DOHH2 (cell line): ENCODE measurements around the gene SBNO2.
A peak's percentile ranks its signal among the peaks of the same experiment; 100 is the strongest.

ENCODE experiments used
- H3F3A ChIP-seq: fragments of 200-600 bp; sonication (generic), shearing (Covaris generic); 2 replicates; pipeline ENCODE4 v1.6.0; 2016; ENCODE audit warnings: antibody characterized with exemption, mild to moderate bottlenecking; ENCODE audit not compliant: control insufficient read depth, insufficient read depth
- H3K27ac ChIP-seq: fragments of 200-600 bp; sonication (generic); 2 replicates; pipeline ENCODE4 v1.5.1; 2014; ENCODE audit warnings: low read depth, mild to moderate bottlenecking, low read length, moderate library complexity
- H3K27me3 ChIP-seq: fragments of 200-600 bp; sonication (generic); 2 replicates; pipeline ENCODE4 v1.6.1; 2014; ENCODE audit warnings: mild to moderate bottlenecking, low read length, mixed read lengths; ENCODE audit not compliant: control insufficient read depth
- H3K36me3 ChIP-seq: fragments of 200-600 bp; sonication (generic); 2 replicates; pipeline ENCODE4 v1.6.1; 2014; ENCODE audit warnings: mild to moderate bottlenecking, low read length, moderate library complexity, mixed read lengths; ENCODE audit not compliant: control insufficient read depth
- H3K4me1 ChIP-seq: fragments of 200-600 bp; sonication (generic); 2 replicates; pipeline ENCODE4 v1.6.1; 2014; ENCODE audit warnings: mild to moderate bottlenecking, low read length, mixed read lengths; ENCODE audit not compliant: control insufficient read depth
- H3K4me2 ChIP-seq: fragments of 200-600 bp; sonication (generic); 2 replicates; pipeline ENCODE4 v1.6.0; 2014; ENCODE audit warnings: mild to moderate bottlenecking, low read length, moderate library complexity
- H3K4me3 ChIP-seq: fragments of 200-600 bp; sonication (generic); 2 replicates; pipeline ENCODE4 v1.5.1; 2014; ENCODE audit warnings: mild to moderate bottlenecking, low read length, mixed read lengths
- H3K79me2 ChIP-seq: fragments of 200-600 bp; sonication (generic); 2 replicates; pipeline ENCODE4 v1.6.1; 2014; ENCODE audit warnings: mild to moderate bottlenecking, low read length, mixed read lengths; ENCODE audit not compliant: control insufficient read depth
- H3K9me2 ChIP-seq: fragments of 200-600 bp; sonication (generic); replicated peaks from 2 replicates; pipeline ENCODE4 v1.6.1; 2014; ENCODE audit warnings: mild to moderate bottlenecking, low read length, mixed read lengths; ENCODE audit not compliant: control insufficient read depth
- H3K9me3 ChIP-seq: fragments of 200-600 bp; sonication (generic); 2 replicates; pipeline ENCODE4 v1.6.1; 2014; ENCODE audit warnings: antibody characterized with exemption, low read length, mixed read lengths; ENCODE audit not compliant: control insufficient read depth, insufficient read depth
- H4K20me1 ChIP-seq: fragments of 200-600 bp; sonication (generic); 2 replicates; pipeline ENCODE4 v1.6.0; 2014; ENCODE audit warnings: low read depth, mild to moderate bottlenecking, antibody characterized with exemption, low read length, moderate library complexity; ENCODE audit not compliant: control insufficient read depth, insufficient read depth
- CTCF ChIP-seq: fragments of 200-600 bp; sonication (generic); IDR thresholded peaks from one replicate; pipeline ENCODE4 v1.5.1; 2014; ENCODE audit warnings: antibody characterized with exemption, mild to moderate bottlenecking, low read depth, low read length; ENCODE audit not compliant: poor library complexity, severe bottlenecking
- EZH2phosphoT487 ChIP-seq: fragments of 200-600 bp; sonication (generic); IDR thresholded peaks from 2 replicates; pipeline ENCODE4 v1.6.1; 2017; ENCODE audit warnings: borderline replicate concordance, mild to moderate bottlenecking, antibody characterized with exemption, low read length, moderate library complexity, mixed read lengths

The SBNO2 gene

GRCh38 chr19:1088416-1089010 lies 85.6 kb downstream of the SBNO2 start:
- H3K4me2 ChIP-seq: peak overlapping the region; percentile 61
- peaks cover 88% of the 10 kb centered on the region for H3K36me3 ChIP-seq
- H3K27ac ChIP-seq: peak overlapping the region; percentile 88
- TF ChIP-seq EZH2phosphoT487 (no peak), CTCF (no peak)
- no peaks in the 10 kb centered on the region for H3K27me3 ChIP-seq
- H3K9me2 ChIP-seq: no peaks in the 10 kb centered on the region
- H3K79me2 ChIP-seq: peaks cover 26% of the 10 kb centered on the region
- peaks cover 13% of the 10 kb centered on the region for H3F3A ChIP-seq
- no peaks in the 10 kb centered on the region for H3K9me3 ChIP-seq
- peak overlapping the region; percentile 37 for H3K4me3 ChIP-seq
- peaks cover 36% of the 10 kb centered on the region for H3K4me1 ChIP-seq
- peaks cover 2% of the 10 kb centered on the region; the same call in 1 of the 2 replicates for H4K20me1 ChIP-seq

- TF ChIP-seq CTCF: peak; percentile 44
- TF ChIP-seq EZH2phosphoT487: no peak
- peak overlapping the region; percentile 61 for H3K4me2 ChIP-seq
- no peaks in the 10 kb centered on the region for H3K9me3 ChIP-seq
- H3K79me2 ChIP-seq: peaks cover 23% of the 10 kb centered on the region
- peaks cover 88% of the 10 kb centered on the region for H3K36me3 ChIP-seq
- H3K4me1 ChIP-seq: peaks cover 32% of the 10 kb centered on the region
- H3K4me3 ChIP-seq: peak overlapping the region; percentile 37
- H4K20me1 ChIP-seq: peaks cover 4% of the 10 kb centered on the region; the same call in 1 of the 2 replicates
- H3F3A ChIP-seq: peaks cover 13% of the 10 kb centered on the region
- H3K27me3 ChIP-seq: no peaks in the 10 kb centered on the region
- peak overlapping the region; percentile 88 for H3K27ac ChIP-seq
- H3K9me2 ChIP-seq: no peaks in the 10 kb centered on the region
These were observed 86.2 kb downstream of the SBNO2 start for GRCh38 chr19:1087813-1088415.

GRCh38 chr19:1086613-1087012 lies 87.5 kb downstream of the SBNO2 start:
- peaks cover 87% of the 10 kb centered on the region for H3K36me3 ChIP-seq
- H3K9me2 ChIP-seq: no peaks in the 10 kb centered on the region
- peaks cover 43% of the 10 kb centered on the region for H3K4me1 ChIP-seq

More at GRCh38 chr19:1086613-1087012, 87.5 kb downstream of the SBNO2 start:
- no peak overlapping the region for H3K4me2 ChIP-seq
- no peaks in the 10 kb centered on the region for H3K27me3 ChIP-seq
- H3K27ac ChIP-seq: peak overlapping the region; percentile 88
- H3K9me3 ChIP-seq: no peaks in the 10 kb centered on the region
- H4K20me1 ChIP-seq: peaks cover 4% of the 10 kb centered on the region; the same call in 1 of the 2 replicates
- TF ChIP-seq EZH2phosphoT487 (no peak), CTCF (no peak)
- no peak overlapping the region for H3K4me3 ChIP-seq
- peaks cover 15% of the 10 kb centered on the region for H3K79me2 ChIP-seq
- peaks cover 13% of the 10 kb centered on the region for H3F3A ChIP-seq
